ENCODE measurements around the gene FRMD8.

- no peak for TF ChIP-seq CTCF (IDR thresholded peaks at IDR 0.05)
- TF ChIP-seq POLR2A (IDR thresholded peaks at IDR 0.05) = peak; percentile 71
Measured at GRCh38 chr11:65354265-65355012, 32.0 kb upstream of the FRMD8 start, which contains the start of gene TIGD3.
